Measurements from ENCODE around the gene FAM193B. TPM values are rescaled to one million over a fixed set of nuclear protein-coding genes. Genes with fewer than 3 reads are reported as not detected.

FAM193B gene
- total and polyA plus RNA-seq, 2 donors (not counting 1 experiment from before 2014, with no cell fraction given): 227 to 301 TPM

- peaks cover 11% of the 10 kb centered on the region for H4K20me1 ChIP-seq (ENCODE audit: control insufficient read depth, insufficient read depth, low read length, poor library complexity, severe bottlenecking)
- no peaks in the 10 kb centered on the region for H3K9me3 ChIP-seq (ENCODE audit: control extremely low read depth in 1 of 3, control insufficient read depth in 2 of 3, insufficient read depth in 1 of 3, low read length in 2 of 3)
- Mint-ChIP-seq H3K27me3 (peaks cover 8% of the 10 kb centered on the region), H3K9me3 (ENCODE audit: insufficient read depth) (no peaks in the 10 kb centered on the region), H3K27ac (peak overlapping the region; percentile 28), H3K4me3 (peak overlapping the region; percentile 24), H3K4me1 (peaks cover 35% of the 10 kb centered on the region)
- no peak overlapping the region for H2AFZ ChIP-seq (ENCODE audit: insufficient read depth, low read depth, low read length, poor library complexity, severe bottlenecking)
- no peak overlapping the region for H3K9ac ChIP-seq (ENCODE audit: low read length)
- no peaks in the 10 kb centered on the region for H3K79me2 ChIP-seq (ENCODE audit: control insufficient read depth, insufficient read depth, low read length)
- intact Hi-C loops (cut with micrococcal nuclease): no loop called here
- POLR2A ChIA-PET: no interaction called here
- no peak overlapping the region for H3K27ac ChIP-seq (ENCODE audit: low read length in 2 of 2)
- H3K4me1 ChIP-seq (ENCODE audit: control insufficient read depth in 2 of 2, insufficient read depth in 2 of 2, low read length in 2 of 2): peaks cover 21 to 34% of the 10 kb centered on the region in 2 donors
- H3K36me3 ChIP-seq (replicated peaks in 1 of 2; ENCODE audit: control extremely low read depth in 1 of 2, control insufficient read depth in 1 of 2, extremely low read depth in 1 of 2, insufficient read depth in 2 of 2, low read length in 1 of 2): no peaks in the 10 kb centered on the region
- 94% methylated on average over 5 of the region's 11 CpGs for WGBS (ENCODE audit: insufficient coverage)
- H3K4me2 ChIP-seq (replicated peaks; ENCODE audit: low read depth, low read length, poor library complexity, severe bottlenecking): no peak overlapping the region
- TF ChIP-seq EZH2 (IDR thresholded peaks at IDR 0.05; ENCODE audit: borderline replicate concordance, insufficient read depth, low read depth, low read length, poor library complexity, severe bottlenecking): no peak
- no peak for TF ChIP-seq CTCF (IDR thresholded peaks at IDR 0.05)
- CTCF ChIA-PET: interaction anchor here (2.0 kb wide), 1 partner anchor 71 kb away, joined by 5 read pairs; no protein-coding TSS in a partner anchor
- DNase-seq (no peak), ATAC-seq (ENCODE audit: low read depth) (no peak)
- H3K27me3 ChIP-seq (replicated peaks in 1 of 4; ENCODE audit: control extremely low read depth in 1 of 4, control insufficient read depth in 3 of 4, insufficient read depth in 4 of 4, low read length in 3 of 4): peaks cover 0 to 24% (median 7%) of the 10 kb centered on the region in 4 experiments
- no peak overlapping the region for H3K4me3 ChIP-seq (ENCODE audit: control extremely low read depth in 1 of 5, extremely low read depth in 1 of 5, insufficient read depth in 1 of 5, low read depth in 2 of 5, low read length in 4 of 5)
Measured at GRCh38 chr5:177475563-177476427, 78.6 kb downstream of the FAM193B start.
